Measurements from ENCODE around the gene PEG3.

GRCh38 chr19:56873493-56873892 lies 33.0 kb upstream of the PEG3 start:
- TF ChIP-seq CTCF (conservative IDR thresholded peaks at IDR 0.05): no peak
- no peak for TF ChIP-seq ZFX (IDR thresholded peaks at IDR 0.05)

All from C4-2B (cell line).